Tibial artery (tissue), 4 donors: ENCODE data around the gene RAB11B.
A peak's percentile ranks its signal among the peaks of the same experiment; 100 is the strongest.

Experiments used
- DNase-seq, 2 donors: peaks; one replicate each; pipeline ENCODE4 v3.0.0-alpha.2; 2019
- H3K27ac ChIP-seq, 2 donors: fragments of 200-600 bp; sonication (generic) in 1 of 2; 1 replicate in 1 of 2; 2 replicates in 1 of 2; pipeline ENCODE4 v1.5.1; 2018 to 2019; ENCODE audit warnings: mild to moderate bottlenecking in 1 of 2
- H3K27me3 ChIP-seq, 2 donors: fragments of 200-600 bp; sonication (generic) in 1 of 2; one replicate each; pipeline versions ENCODE4 v1.5.1 to v1.6.0; 2016 to 2019
- H3K36me3 ChIP-seq, 3 donors: fragments of 200-600 bp; sonication (generic) in 2 of 3; one replicate each; pipeline ENCODE4 v1.5.1; 2016 to 2019; ENCODE audit warnings: mild to moderate bottlenecking in 2 of 3
- H3K4me1 ChIP-seq, 4 donors: fragments of 200-600 bp; sonication (generic) in 2 of 4; 1 replicate in 3 of 4; 2 replicates in 1 of 4; pipeline ENCODE4 v1.5.1; 2016 to 2019
- H3K4me3 ChIP-seq, 2 donors: fragments of 200-600 bp; sonication (generic) in 1 of 2; 1 replicate in 1 of 2; 2 replicates in 1 of 2; pipeline ENCODE4 v1.5.1; 2018 to 2019; ENCODE audit warnings: mild to moderate bottlenecking in 2 of 2
- H3K9me3 ChIP-seq, 3 donors: fragments of 200-600 bp; sonication (generic) in 1 of 3; one replicate each; pipeline ENCODE4 v1.5.1; 2016 to 2019
- CTCF ChIP-seq, 2 experiments: fragments of 200-600 bp in 1 of 2; fragments of 450-650 bp in 1 of 2; IDR thresholded peaks; one replicate each; pipeline ENCODE4 v1.5.1; 2017 to 2019; ENCODE audit warnings: antibody characterized with exemption in 2 of 2, mild to moderate bottlenecking in 1 of 2, moderate library complexity in 1 of 2
- intact Hi-C: fragments of 100-400 bp; cut with DNase I; formaldehyde crosslinking; loops from one replicate; pipeline ENCODE4 v1.15.0; 2023; ENCODE audit warnings: low total_unique reads

The RAB11B gene

GRCh38 chr19:8388612-8388958 lies 1.6 kb upstream of the RAB11B start:
- peak overlapping the region in 1 of 2 donors; percentile 81 for H3K27ac ChIP-seq

GRCh38 chr19:8390617-8390981 lies 439 bp downstream of the RAB11B start:
- Histone ChIP-seq H3K4me3 (peak overlapping the region; percentile 84 to 92), H3K9me3 (no peaks in the 10 kb centered on the region), H3K4me1 (peaks cover 4 to 54% (median 45%) of the 10 kb centered on the region in 4 donors), H3K27ac (peak overlapping the region; percentile 99 to 100), H3K27me3 (no peaks in the 10 kb centered on the region), H3K36me3 (peaks cover 0 to 11% (median 10%) of the 10 kb centered on the region in 3 donors)
- peak; percentile 95 to 98 for DNase-seq
- TF ChIP-seq CTCF (IDR thresholded peaks at IDR 0.05): no peak
- intact Hi-C loops: loop anchor here (2.0 kb wide), 1 partner anchor 28 kb away; no protein-coding TSS in a partner anchor

More at GRCh38 chr19:8388612-8388958, 1.6 kb upstream of the RAB11B start:
- peaks cover 0 to 11% (median 10%) of the 10 kb centered on the region in 3 donors for H3K36me3 ChIP-seq
- no peak for DNase-seq
- TF ChIP-seq CTCF (IDR thresholded peaks at IDR 0.05): no peak
- H3K4me1 ChIP-seq: peaks cover 4 to 35% (median 30%) of the 10 kb centered on the region in 4 donors
- intact Hi-C loops: no loop called here
- H3K4me3 ChIP-seq: no peak overlapping the region
- no peaks in the 10 kb centered on the region for H3K27me3 ChIP-seq
- no peaks in the 10 kb centered on the region for H3K9me3 ChIP-seq

- Histone ChIP-seq H3K36me3 (peaks cover 0 to 7% (median 5%) of the 10 kb centered on the region in 3 donors), H3K27me3 (no peaks in the 10 kb centered on the region), H3K27ac (peak overlapping the region; percentile 99 to 100), H3K9me3 (no peaks in the 10 kb centered on the region), H3K4me3 (peak overlapping the region; percentile 84 to 92), H3K4me1 (peaks cover 4 to 62% (median 49%) of the 10 kb centered on the region in 4 donors)
- intact Hi-C loops: loop anchor here (2.0 kb wide), 1 partner anchor 29 kb away; no protein-coding TSS in a partner anchor
- TF ChIP-seq CTCF (IDR thresholded peaks at IDR 0.05): no peak
- no peak for DNase-seq
These were observed 1.2 kb downstream of the RAB11B start for GRCh38 chr19:8391198-8392016.

- Histone ChIP-seq H3K4me3 (peak overlapping the region in 1 of 2 donors; percentile 92), H3K9me3 (no peaks in the 10 kb centered on the region), H3K36me3 (peaks cover 0 to under 1% (median 0%) of the 10 kb centered on the region in 3 donors), H3K27ac (peak overlapping the region; percentile 99 to 100), H3K27me3 (no peaks in the 10 kb centered on the region), H3K4me1 (peaks cover 4 to 68% (median 56%) of the 10 kb centered on the region in 4 donors)
- intact Hi-C loops: no loop called here
- TF ChIP-seq CTCF (IDR thresholded peaks at IDR 0.05): no peak
- DNase-seq: peak in 1 of 2 donors; percentile 80
These were observed 1.9 kb downstream of the RAB11B start for GRCh38 chr19:8392017-8392591.

- peak overlapping the region; percentile 99 to 100 for H3K27ac ChIP-seq
- no peaks in the 10 kb centered on the region for H3K27me3 ChIP-seq
- H3K4me1 ChIP-seq: peaks cover 4 to 80% (median 66%) of the 10 kb centered on the region in 4 donors
- TF ChIP-seq CTCF (IDR thresholded peaks at IDR 0.05): no peak
- no peak for DNase-seq
- H3K9me3 ChIP-seq: no peaks in the 10 kb centered on the region
- H3K36me3 ChIP-seq: no peaks in the 10 kb centered on the region
- intact Hi-C loops: no loop called here
- H3K4me3 ChIP-seq: no peak overlapping the region
These were observed 3.2 kb downstream of the RAB11B start for GRCh38 chr19:8393192-8393870.
